Liver (tissue), 3 donors: ENCODE measurements around the gene RNASE13.

Experiments used
- CTCF ChIP-seq: fragments of 150-350 bp; IDR thresholded peaks from 2 replicates; pipeline ENCODE4 v1.5.1; 2017; ENCODE audit warnings: improper control_type of control experiment, low read depth, low read length; ENCODE audit not compliant: missing input control
- EGR1 ChIP-seq, 2 donors: IDR thresholded peaks; 2 replicates each; pipeline ENCODE4 v1.6.1; 2016 to 2018; ENCODE audit warnings: antibody characterized with exemption in 2 of 2, low read depth in 2 of 2
- GABPA ChIP-seq, 2 donors: IDR thresholded peaks in 1 of 2; conservative IDR thresholded peaks in 1 of 2; 2 replicates each; pipeline ENCODE4 v1.6.1; 2016; ENCODE audit warnings: antibody characterized with exemption in 2 of 2, mild to moderate bottlenecking in 1 of 2, moderate library complexity in 1 of 2
- HNF4G ChIP-seq: IDR thresholded peaks from 2 replicates; pipeline ENCODE4 v1.6.1; 2016; ENCODE audit warnings: antibody characterized with exemption
- MAX ChIP-seq: IDR thresholded peaks from 2 replicates; pipeline ENCODE4 v1.6.1; 2016; ENCODE audit warnings: antibody characterized with exemption
- RAD21 ChIP-seq, 2 donors: IDR thresholded peaks; 2 replicates each; pipeline ENCODE4 v1.6.1; 2016; ENCODE audit warnings: antibody characterized with exemption in 2 of 2, mild to moderate bottlenecking in 2 of 2
- SP1 ChIP-seq: IDR thresholded peaks from 2 replicates; pipeline ENCODE4 v1.6.1; 2018; ENCODE audit warnings: antibody characterized with exemption, mild to moderate bottlenecking
- TAF1 ChIP-seq: conservative IDR thresholded peaks from 2 replicates; pipeline ENCODE4 v1.6.1; 2016; ENCODE audit warnings: antibody characterized with exemption, mild to moderate bottlenecking
- donor health status: healthy.
- donor health status: healthy.

GRCh38 chr14:20996521-20996920 is 38.1 kb downstream of the RNASE13 start:
- TF ChIP-seq CTCF = no peak
- no peak for TF ChIP-seq GABPA (IDR thresholded peaks at IDR 0.05 in 1 of 2, conservative IDR thresholded peaks at IDR 0.05 in 1 of 2)
- TF ChIP-seq MAX = no peak
- no peak for TF ChIP-seq SP1
- TF ChIP-seq HNF4G = no peak
- no peak for TF ChIP-seq TAF1
- TF ChIP-seq EGR1 (IDR thresholded peaks at IDR 0.05; ENCODE audit: low read depth in 2 of 2) = no peak
- no peak for TF ChIP-seq RAD21 (IDR thresholded peaks at IDR 0.05)
